GM18508 (cell line): ENCODE measurements around the gene ZNF28.
"Not testable (repeated sequence)": the region's sequence is repeated elsewhere in the genome, so short reads cannot be mapped to it uniquely, and the experiment has no call there.

ENCODE experiments used
- ATAC-seq: cut with Tn5 transposase; IDR thresholded peaks from one replicate; pipeline ENCODE4 v1.9.1; 2021; ENCODE audit warnings: moderate number of reproducible peaks; ENCODE audit not compliant: insufficient read depth, unreplicated experiment

ZNF28 gene

GRCh38 chr19:52782864-52783263 is 38.6 kb downstream of the ZNF28 start:
- ATAC-seq = not testable (repeated sequence)

GRCh38 chr19:52778811-52779210 is 42.6 kb downstream of the ZNF28 start:
- no peak for ATAC-seq

GRCh38 chr19:52756447-52756846 is 65.0 kb downstream of the ZNF28 start:
- ATAC-seq = not testable (repeated sequence)

GRCh38 chr19:52749780-52750179 is 71.7 kb downstream of the ZNF28 start:
- no peak for ATAC-seq

GRCh38 chr19:52748336-52748950 is 73.0 kb downstream of the ZNF28 start:
- no peak for ATAC-seq
